ENCODE data around the gene TNFRSF9.

Gene TNFRSF9

DNA sequence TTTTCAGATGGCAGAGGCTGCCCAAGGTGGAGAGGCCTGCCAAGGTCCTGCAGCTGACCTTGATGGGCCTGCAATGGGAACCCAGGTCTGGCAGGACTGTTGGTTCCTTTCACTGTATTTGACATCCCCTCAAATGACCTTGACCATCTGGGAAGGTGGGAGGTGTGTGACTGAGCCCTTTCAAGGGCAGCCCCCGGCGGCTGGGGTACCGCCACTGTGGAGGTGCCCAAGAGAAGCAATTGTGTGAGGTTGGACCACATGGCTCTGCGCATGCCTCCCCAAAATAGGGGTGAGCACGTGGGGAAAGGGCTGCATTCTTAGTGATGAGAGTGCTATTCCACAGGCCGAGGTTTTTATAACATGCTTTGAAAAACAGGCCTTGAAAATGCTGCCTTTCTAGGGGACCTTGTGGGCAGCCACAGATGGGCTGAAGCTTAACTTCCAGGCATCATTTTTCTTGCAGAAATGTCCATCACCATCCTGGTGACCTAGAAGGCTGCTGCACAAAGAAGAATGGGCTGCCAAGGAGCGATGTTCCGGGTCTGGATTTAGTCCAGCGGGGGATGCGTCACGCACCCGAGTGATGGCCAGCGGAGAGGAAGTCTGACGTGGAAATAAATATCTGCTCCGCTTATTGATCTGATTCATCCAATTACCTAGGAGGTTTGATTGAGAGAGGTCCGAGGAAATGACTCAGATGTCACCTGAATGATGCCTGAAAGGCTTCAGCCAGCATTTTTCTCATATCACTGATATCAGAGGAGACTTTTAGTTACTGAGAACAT is 71.3 kb downstream of the TNFRSF9 start:
- TF ChIP-seq, protein P1, sequence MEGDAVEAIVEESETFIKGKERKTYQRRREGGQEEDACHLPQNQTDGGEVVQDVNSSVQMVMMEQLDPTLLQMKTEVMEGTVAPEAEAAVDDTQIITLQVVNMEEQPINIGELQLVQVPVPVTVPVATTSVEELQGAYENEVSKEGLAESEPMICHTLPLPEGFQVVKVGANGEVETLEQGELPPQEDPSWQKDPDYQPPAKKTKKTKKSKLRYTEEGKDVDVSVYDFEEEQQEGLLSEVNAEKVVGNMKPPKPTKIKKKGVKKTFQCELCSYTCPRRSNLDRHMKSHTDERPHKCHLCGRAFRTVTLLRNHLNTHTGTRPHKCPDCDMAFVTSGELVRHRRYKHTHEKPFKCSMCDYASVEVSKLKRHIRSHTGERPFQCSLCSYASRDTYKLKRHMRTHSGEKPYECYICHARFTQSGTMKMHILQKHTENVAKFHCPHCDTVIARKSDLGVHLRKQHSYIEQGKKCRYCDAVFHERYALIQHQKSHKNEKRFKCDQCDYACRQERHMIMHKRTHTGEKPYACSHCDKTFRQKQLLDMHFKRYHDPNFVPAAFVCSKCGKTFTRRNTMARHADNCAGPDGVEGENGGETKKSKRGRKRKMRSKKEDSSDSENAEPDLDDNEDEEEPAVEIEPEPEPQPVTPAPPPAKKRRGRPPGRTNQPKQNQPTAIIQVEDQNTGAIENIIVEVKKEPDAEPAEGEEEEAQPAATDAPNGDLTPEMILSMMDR (IDR thresholded peaks at IDR 0.05; ENCODE audit: low read depth, low read length): no peak

DNA sequence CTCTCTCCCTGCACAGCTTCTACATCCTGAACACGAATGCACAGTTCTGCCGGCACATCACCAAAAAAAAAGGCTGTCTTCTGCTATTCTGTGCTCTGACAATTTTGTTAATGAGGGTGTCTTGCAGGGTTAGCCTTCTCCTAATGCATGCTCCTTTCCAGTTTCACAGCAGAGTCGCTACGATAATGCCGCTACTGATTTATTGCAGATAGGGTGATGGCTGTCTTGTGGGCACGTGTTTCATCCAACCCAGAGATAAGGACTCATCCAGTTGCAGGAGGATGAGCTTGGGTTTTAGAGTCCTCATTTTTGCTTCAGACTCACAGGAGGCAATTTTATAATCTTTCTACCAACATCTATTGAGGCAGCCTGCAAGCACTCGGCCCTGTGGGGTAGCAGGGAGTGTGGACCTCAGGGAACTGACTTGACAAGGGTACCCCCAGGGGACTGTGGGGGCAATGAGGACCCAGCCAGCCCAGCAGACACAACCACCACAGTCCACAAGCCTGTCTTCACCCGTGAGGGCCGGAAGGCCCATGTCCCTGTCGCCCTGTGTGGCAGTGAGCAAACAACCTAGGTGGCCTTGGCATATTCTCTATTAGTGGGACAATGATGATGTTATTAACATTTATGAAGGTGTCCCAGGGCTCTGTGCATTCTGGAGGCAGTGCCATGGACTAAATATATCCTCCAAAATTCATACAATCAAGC is 72.4 kb downstream of the TNFRSF9 start:
- no peak for DNase-seq (ENCODE audit: extremely low read depth, low read depth)

More for the DNA sequence above, 71.3 kb downstream of the TNFRSF9 start:
- DNase-seq (ENCODE audit: extremely low read depth, low read depth): no peak

DNA sequence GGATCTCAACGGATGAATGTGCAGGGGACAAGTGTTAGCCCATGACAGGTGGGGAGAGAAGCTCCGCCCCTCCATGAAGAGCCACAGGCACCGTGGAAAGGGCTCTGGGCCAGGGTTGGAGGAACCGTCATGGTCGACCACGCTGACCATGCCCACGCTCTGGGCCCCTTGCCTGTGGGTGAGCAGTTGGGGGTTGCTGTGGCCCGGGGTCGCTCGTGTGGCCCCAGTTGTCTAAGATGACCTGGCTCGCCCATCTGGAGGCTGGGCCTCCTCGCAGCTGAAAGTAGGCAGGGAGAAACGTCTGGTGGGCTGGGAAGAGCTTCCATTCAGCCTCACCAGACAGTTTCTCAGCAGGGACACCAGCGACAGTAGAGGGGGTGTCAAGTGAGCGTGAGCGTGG is 74.7 kb downstream of the TNFRSF9 start:
- DNase-seq (ENCODE audit: extremely low read depth, low read depth): no peak
- TF ChIP-seq, protein P1 (IDR thresholded peaks at IDR 0.05; ENCODE audit: low read depth, low read length): no peak

More for the DNA sequence above, 72.4 kb downstream of the TNFRSF9 start:
- TF ChIP-seq, protein P1 (IDR thresholded peaks at IDR 0.05; ENCODE audit: low read depth, low read length): no peak

Data from AG09319 (cell line).